BJ (cell line): ENCODE data around the gene ERBB4. TPM values are rescaled to one million over a fixed set of nuclear protein-coding genes. Genes with fewer than 3 reads are reported as not detected.

ENCODE experiments used
- CTCF ChIA-PET: fragments of 350-600 bp; formaldehyde crosslinking; extraction: SDS; loops from one replicate; lab custom pipeline; 2021; ENCODE audit warnings: antibody characterized with exemption, inconsistent platforms; lab: Yijun Ruan, JAX
- POLR2A ChIA-PET: fragments of 300-600 bp; sonication (Branson Sonifier 250); formaldehyde crosslinking; extraction: SDS; loops from one replicate; lab custom pipeline; 2021; ENCODE audit warnings: antibody characterized with exemption; lab: Charles Lee
- DNase-seq: peaks from one replicate; pipeline ENCODE4 v3.0.0-alpha.2; 2011; ENCODE audit warnings: low read depth
- H3K27me3 ChIP-seq: 2 replicates; pipeline ENCODE4 v1.6.0; 2011; ENCODE audit warnings: low read length; ENCODE audit not compliant: control insufficient read depth, insufficient read depth
- H3K36me3 ChIP-seq: 2 replicates; pipeline ENCODE4 v1.5.1; 2011; ENCODE audit warnings: low read length; ENCODE audit not compliant: control insufficient read depth, insufficient read depth
- H3K4me3 ChIP-seq: 2 replicates; pipeline ENCODE4 v1.5.1; 2011; ENCODE audit warnings: low read depth, mild to moderate bottlenecking, control low read depth, low read length
- polyA plus RNA-seq: library from polyadenylated mRNA; depleted of rRNA; stranded (reverse); fragments of >200 nt; gene quantifications from 2 replicates; pipeline ENCODE4 v1.2.3, GENCODE V29; 2011
- TF ChIP-seq, protein P1 (sequence below): IDR thresholded peaks from 2 replicates; pipeline ENCODE4 v1.5.1; 2011; ENCODE audit warnings: low read depth, mild to moderate bottlenecking, control low read depth, inconsistent platforms, low read length, moderate library complexity; ENCODE audit not compliant: insufficient read depth

ERBB4 gene
- polyA plus RNA-seq, 1 experiment = not detected

DNA sequence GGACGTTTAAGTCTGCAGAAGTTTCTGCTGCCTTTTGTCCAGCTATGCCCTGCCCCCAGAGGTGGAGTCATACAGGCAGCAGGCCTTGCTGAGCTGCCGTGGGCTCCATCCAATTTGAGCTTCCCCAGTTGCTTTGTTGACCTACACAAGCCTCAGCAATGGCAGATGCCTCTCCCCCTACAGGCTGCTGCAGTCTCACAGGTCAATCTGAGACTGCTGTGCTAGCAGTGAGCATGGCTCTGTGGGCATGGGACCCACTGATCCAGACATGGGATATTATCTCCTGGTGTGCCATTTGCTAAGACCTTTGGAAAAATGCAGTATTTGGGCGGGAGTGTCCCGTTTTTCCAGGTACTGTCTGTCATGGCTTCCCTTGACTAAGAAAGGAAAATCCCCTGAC lies 726.0 kb downstream of the ERBB4 start:
- H3K4me3 ChIP-seq = no peak overlapping the region
- H3K27me3 ChIP-seq = no peaks in the 10 kb centered on the region
- H3K36me3 ChIP-seq = no peaks in the 10 kb centered on the region
- ChIA-PET POLR2A (no interaction called here), CTCF (no interaction called here)
- no peak for DNase-seq
- TF ChIP-seq, protein P1, sequence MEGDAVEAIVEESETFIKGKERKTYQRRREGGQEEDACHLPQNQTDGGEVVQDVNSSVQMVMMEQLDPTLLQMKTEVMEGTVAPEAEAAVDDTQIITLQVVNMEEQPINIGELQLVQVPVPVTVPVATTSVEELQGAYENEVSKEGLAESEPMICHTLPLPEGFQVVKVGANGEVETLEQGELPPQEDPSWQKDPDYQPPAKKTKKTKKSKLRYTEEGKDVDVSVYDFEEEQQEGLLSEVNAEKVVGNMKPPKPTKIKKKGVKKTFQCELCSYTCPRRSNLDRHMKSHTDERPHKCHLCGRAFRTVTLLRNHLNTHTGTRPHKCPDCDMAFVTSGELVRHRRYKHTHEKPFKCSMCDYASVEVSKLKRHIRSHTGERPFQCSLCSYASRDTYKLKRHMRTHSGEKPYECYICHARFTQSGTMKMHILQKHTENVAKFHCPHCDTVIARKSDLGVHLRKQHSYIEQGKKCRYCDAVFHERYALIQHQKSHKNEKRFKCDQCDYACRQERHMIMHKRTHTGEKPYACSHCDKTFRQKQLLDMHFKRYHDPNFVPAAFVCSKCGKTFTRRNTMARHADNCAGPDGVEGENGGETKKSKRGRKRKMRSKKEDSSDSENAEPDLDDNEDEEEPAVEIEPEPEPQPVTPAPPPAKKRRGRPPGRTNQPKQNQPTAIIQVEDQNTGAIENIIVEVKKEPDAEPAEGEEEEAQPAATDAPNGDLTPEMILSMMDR = no peak

DNA sequence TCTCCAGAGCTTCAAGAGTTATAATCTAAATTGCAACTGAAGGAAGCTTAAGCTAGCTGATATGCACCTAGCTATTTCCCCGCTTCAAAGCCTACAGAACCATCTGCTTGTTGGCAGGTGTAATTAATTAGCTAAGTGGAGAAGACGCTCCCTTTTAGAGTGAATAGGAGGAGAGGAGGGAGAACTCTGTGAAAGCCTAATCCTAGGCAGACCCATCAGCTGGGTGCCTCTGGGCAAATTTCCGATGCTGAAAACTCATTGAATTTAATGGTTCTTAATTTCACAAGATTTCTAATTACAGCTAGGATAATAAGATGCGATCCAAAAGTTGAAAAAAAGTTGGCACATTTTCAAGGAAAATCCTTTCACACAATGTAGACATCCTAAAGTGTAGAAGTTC lies 735.9 kb downstream of the ERBB4 start:
- TF ChIP-seq, protein P1 = no peak
- POLR2A ChIA-PET = no interaction called here
- Histone ChIP-seq H3K36me3 (no peaks in the 10 kb centered on the region), H3K27me3 (no peaks in the 10 kb centered on the region), H3K4me3 (no peak overlapping the region)
- DNase-seq = no peak
- CTCF ChIA-PET = no interaction called here

- Histone ChIP-seq H3K36me3 (no peaks in the 10 kb centered on the region), H3K27me3 (no peaks in the 10 kb centered on the region), H3K4me3 (no peak overlapping the region)
- TF ChIP-seq, protein P1 = no peak
- CTCF ChIA-PET = no interaction called here
- DNase-seq = no peak
- POLR2A ChIA-PET = no interaction called here
Observed at GRCh38 chr2:211800001-211800400, 738.6 kb downstream of the ERBB4 start.

DNA sequence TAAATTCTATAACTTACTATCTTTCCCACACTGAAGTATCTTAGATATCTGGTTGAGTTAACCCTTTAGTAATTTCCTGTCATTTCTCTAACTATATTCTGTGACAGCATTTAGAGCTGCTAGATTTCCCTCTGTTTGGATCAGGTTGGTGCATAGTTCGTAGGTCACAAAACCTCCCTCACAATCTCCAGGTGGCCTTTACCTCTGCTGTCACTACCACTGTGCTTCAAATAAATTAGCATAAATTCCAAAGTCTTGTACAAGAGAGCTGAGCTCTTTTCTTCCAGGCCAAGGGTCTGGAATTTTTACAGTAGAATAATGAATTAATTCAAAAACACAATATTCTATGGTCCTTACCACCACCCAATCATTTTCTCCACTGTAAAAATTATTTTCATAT lies 739.7 kb downstream of the ERBB4 start:
- H3K27me3 ChIP-seq = no peaks in the 10 kb centered on the region
- H3K4me3 ChIP-seq = no peak overlapping the region
- TF ChIP-seq, protein P1 = no peak
- DNase-seq = no peak
- H3K36me3 ChIP-seq = no peaks in the 10 kb centered on the region
- POLR2A ChIA-PET = no interaction called here
- CTCF ChIA-PET = no interaction called here

- Histone ChIP-seq H3K36me3 (no peaks in the 10 kb centered on the region), H3K27me3 (no peaks in the 10 kb centered on the region), H3K4me3 (no peak overlapping the region)
- no peak for DNase-seq
- ChIA-PET CTCF (no interaction called here), POLR2A (no interaction called here)
- TF ChIP-seq, protein P1 = no peak
Observed at GRCh38 chr2:211793690-211794089, 744.9 kb downstream of the ERBB4 start.
